Fibroblast of mammary gland (primary cell): ENCODE measurements around the gene PELI1.
A peak's percentile ranks its signal among the peaks of the same experiment; 100 is the strongest.
"Not testable (repeated sequence)": the region's sequence is repeated elsewhere in the genome, so short reads cannot be mapped to it uniquely, and the experiment has no call there.

Experiments
- DNase-seq: peaks from one replicate; pipeline ENCODE4 v3.0.0-alpha.2; 2010; ENCODE audit warnings: low read depth
- H3K4me3 ChIP-seq: 2 replicates; pipeline ENCODE4 v1.5.1; 2011; ENCODE audit warnings: low read depth, mild to moderate bottlenecking, low read length, moderate library complexity; ENCODE audit not compliant: control insufficient read depth
- CTCF ChIP-seq: conservative IDR thresholded peaks from 2 replicates; pipeline ENCODE4 v1.5.1; 2011; ENCODE audit warnings: low read depth, low read length, inconsistent platforms; ENCODE audit not compliant: control insufficient read depth, insufficient read depth

PELI1 gene

GRCh38 chr2:64112016-64112415, 32.2 kb downstream of the PELI1 start:
- no peak overlapping the region for H3K4me3 ChIP-seq

GRCh38 chr2:64111426-64111825, 32.8 kb downstream of the PELI1 start:
- TF ChIP-seq CTCF: no peak
- H3K4me3 ChIP-seq: no peak overlapping the region
- DNase-seq: no peak

More at GRCh38 chr2:64112016-64112415, 32.2 kb downstream of the PELI1 start:
- no peak for DNase-seq
- TF ChIP-seq CTCF: no peak

GRCh38 chr2:64108666-64109241, 35.5 kb downstream of the PELI1 start:
- no peak for DNase-seq
- H3K4me3 ChIP-seq: no peak overlapping the region
- no peak for TF ChIP-seq CTCF

- DNase-seq: no peak
- TF ChIP-seq CTCF: no peak
- H3K4me3 ChIP-seq: no peak overlapping the region
Observed at GRCh38 chr2:64106481-64106880, 37.7 kb downstream of the PELI1 start.

- no peak overlapping the region for H3K4me3 ChIP-seq
- DNase-seq: no peak
- no peak for TF ChIP-seq CTCF
Observed at GRCh38 chr2:64105670-64106461, 38.4 kb downstream of the PELI1 start.

GRCh38 chr2:64104933-64105332, 39.3 kb downstream of the PELI1 start:
- no peak for TF ChIP-seq CTCF
- peak; percentile 23 for DNase-seq
- H3K4me3 ChIP-seq: no peak overlapping the region

- H3K4me3 ChIP-seq, DNase-seq: not testable (repeated sequence)
Observed at GRCh38 chr2:64102736-64103135, 41.5 kb downstream of the PELI1 start.
